ENCODE results near the gene CNIH4.

DNA sequence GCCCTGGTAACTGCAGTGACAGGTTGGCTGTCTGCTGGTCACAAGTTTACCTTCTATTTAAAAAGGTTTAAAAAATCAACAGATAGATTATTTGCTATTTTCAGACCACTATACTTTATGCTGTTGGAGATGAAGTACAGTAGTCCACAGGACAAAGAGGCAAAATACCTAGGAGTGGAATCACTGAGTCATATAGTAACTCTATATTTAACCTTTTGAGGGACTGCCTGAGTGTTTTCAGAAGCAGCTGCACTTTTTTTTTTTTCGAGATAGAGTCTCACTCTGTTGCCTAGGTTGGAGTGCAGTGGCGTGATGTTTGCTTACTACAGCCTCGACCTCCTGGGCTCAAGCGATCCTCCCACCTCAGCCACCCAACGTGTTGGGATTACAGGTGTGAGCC is 11.7 kb downstream of the CNIH4 start:
- TF ChIP-seq, protein P1, sequence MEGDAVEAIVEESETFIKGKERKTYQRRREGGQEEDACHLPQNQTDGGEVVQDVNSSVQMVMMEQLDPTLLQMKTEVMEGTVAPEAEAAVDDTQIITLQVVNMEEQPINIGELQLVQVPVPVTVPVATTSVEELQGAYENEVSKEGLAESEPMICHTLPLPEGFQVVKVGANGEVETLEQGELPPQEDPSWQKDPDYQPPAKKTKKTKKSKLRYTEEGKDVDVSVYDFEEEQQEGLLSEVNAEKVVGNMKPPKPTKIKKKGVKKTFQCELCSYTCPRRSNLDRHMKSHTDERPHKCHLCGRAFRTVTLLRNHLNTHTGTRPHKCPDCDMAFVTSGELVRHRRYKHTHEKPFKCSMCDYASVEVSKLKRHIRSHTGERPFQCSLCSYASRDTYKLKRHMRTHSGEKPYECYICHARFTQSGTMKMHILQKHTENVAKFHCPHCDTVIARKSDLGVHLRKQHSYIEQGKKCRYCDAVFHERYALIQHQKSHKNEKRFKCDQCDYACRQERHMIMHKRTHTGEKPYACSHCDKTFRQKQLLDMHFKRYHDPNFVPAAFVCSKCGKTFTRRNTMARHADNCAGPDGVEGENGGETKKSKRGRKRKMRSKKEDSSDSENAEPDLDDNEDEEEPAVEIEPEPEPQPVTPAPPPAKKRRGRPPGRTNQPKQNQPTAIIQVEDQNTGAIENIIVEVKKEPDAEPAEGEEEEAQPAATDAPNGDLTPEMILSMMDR (IDR thresholded peaks at IDR 0.05), result no peak
- TF ChIP-seq POLR2A (IDR thresholded peaks at IDR 0.05), result no peak
- TF ChIP-seq EP300 (IDR thresholded peaks at IDR 0.05), result no peak

All from ovary (tissue), 3 donors.